Mesendoderm (in vitro differentiated cells): ENCODE data around the gene KIF18A.

ENCODE experiments used
- DNase-seq: peaks from one replicate; pipeline ENCODE4 v3.0.0; 2013
- H2AK5ac ChIP-seq: 2 replicates; pipeline ENCODE4 v1.6.1; 2013; ENCODE audit warnings: low read length, inconsistent platforms
- H2BK120ac ChIP-seq: 2 replicates; pipeline ENCODE4 v1.6.1; 2013; ENCODE audit warnings: low read depth, mild to moderate bottlenecking, low read length, moderate library complexity, mixed read lengths
- H2BK15ac ChIP-seq: replicated peaks from 2 replicates; pipeline ENCODE4 v1.6.1; 2013; ENCODE audit warnings: low read depth, mild to moderate bottlenecking, moderate library complexity
- H2BK5ac ChIP-seq: 2 replicates; pipeline ENCODE4 v1.6.1; 2013; ENCODE audit warnings: low read length, inconsistent platforms
- H3K18ac ChIP-seq: 2 replicates; pipeline ENCODE4 v1.6.1; 2013; ENCODE audit warnings: mild to moderate bottlenecking, low read length, mixed read lengths
- H3K23ac ChIP-seq: one replicate; pipeline ENCODE4 v1.6.1; 2013; ENCODE audit warnings: low read length
- H3K27ac ChIP-seq: 2 replicates; pipeline ENCODE4 v1.5.1; 2013; ENCODE audit warnings: low read depth, mild to moderate bottlenecking, inconsistent platforms, low read length, moderate library complexity
- H3K27me3 ChIP-seq: 2 replicates; pipeline ENCODE4 v1.6.1; 2013; ENCODE audit warnings: low read length, control low read depth, mild to moderate bottlenecking, inconsistent platforms; ENCODE audit not compliant: insufficient read depth, poor library complexity
- H3K36me3 ChIP-seq: 2 replicates; pipeline ENCODE4 v1.6.1; 2013; ENCODE audit warnings: low read length, inconsistent platforms; ENCODE audit not compliant: control insufficient read depth, insufficient read depth
- H3K4ac ChIP-seq: one replicate; pipeline ENCODE4 v1.6.1; 2013; ENCODE audit warnings: low read depth, mild to moderate bottlenecking, low read length, moderate library complexity
- H3K4me1 ChIP-seq: 2 replicates; pipeline ENCODE4 v1.6.1; 2013; ENCODE audit warnings: low read depth, low read length, inconsistent platforms; ENCODE audit not compliant: control insufficient read depth
- H3K4me2 ChIP-seq: 2 replicates; pipeline ENCODE4 v1.6.1; 2013; ENCODE audit warnings: low read length
- H3K4me3 ChIP-seq: 2 replicates; pipeline ENCODE4 v1.5.1; 2013; ENCODE audit warnings: mild to moderate bottlenecking, low read length
- H3K56ac ChIP-seq: one replicate; pipeline ENCODE4 v1.6.1; 2013; ENCODE audit warnings: low read length
- H3K79me1 ChIP-seq: 2 replicates; pipeline ENCODE4 v1.6.1; 2013; ENCODE audit warnings: low read length, inconsistent platforms
- H3K79me2 ChIP-seq: 2 replicates; pipeline ENCODE4 v1.6.1; 2013; ENCODE audit warnings: mild to moderate bottlenecking, low read length; ENCODE audit not compliant: control insufficient read depth, insufficient read depth
- H3K9ac ChIP-seq: 2 replicates; pipeline ENCODE4 v1.6.1; 2013; ENCODE audit warnings: low read length, inconsistent platforms
- H4K5ac ChIP-seq: one replicate; pipeline ENCODE4 v1.6.1; 2013; ENCODE audit warnings: low read length
- H4K8ac ChIP-seq: one replicate; pipeline ENCODE4 v1.6.1; 2013; ENCODE audit warnings: low read depth, mild to moderate bottlenecking, control low read depth, low read length, moderate library complexity
- WGBS: extraction: QIAGEN DNeasy Blood & Tissue Kit; methylation state at CpG from one replicate; pipeline ENCODE4 v1.1.7; 2013; ENCODE audit warnings: low lambda C conversion rate, missing lambda C conversion rate; ENCODE audit not compliant: insufficient coverage; ENCODE audit errors: extremely low coverage; 5-methylcytosine and 5-hydroxymethylcytosine counted together

KIF18A gene

DNA sequence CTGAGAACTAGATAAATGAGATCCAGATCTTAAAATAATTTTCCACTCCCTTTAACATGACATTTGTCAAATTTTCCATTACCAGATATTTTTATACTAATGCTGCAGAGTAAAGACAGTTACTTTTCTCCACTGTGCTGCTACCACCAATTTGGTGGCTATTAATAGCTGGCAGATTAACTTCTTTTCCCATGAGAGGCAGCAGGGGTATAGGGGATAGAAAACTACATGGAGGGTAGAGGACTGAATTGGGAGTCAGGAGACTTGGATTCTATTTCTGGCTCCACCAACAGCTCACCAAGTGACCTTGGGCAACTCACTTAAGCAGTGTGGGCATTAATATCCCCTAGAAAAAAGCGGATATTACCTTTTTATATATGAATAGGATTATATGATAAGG lies 69.2 kb downstream of the KIF18A start:
- H3K56ac ChIP-seq: no peak overlapping the region
- no peaks in the 10 kb centered on the region for H3K79me2 ChIP-seq
- no peak overlapping the region for H3K9ac ChIP-seq
- no peak overlapping the region for H3K18ac ChIP-seq
- no peaks in the 10 kb centered on the region for H3K27me3 ChIP-seq
- H3K79me1 ChIP-seq: no peaks in the 10 kb centered on the region
- no peak for DNase-seq
- H2BK5ac ChIP-seq: no peak overlapping the region
- H2AK5ac ChIP-seq: no peak overlapping the region
- H2BK15ac ChIP-seq: no peak overlapping the region
- no peak overlapping the region for H2BK120ac ChIP-seq
- no peak overlapping the region for H3K4ac ChIP-seq
- H3K4me3 ChIP-seq: no peak overlapping the region
- H4K5ac ChIP-seq: no peak overlapping the region
- peak overlapping the region; percentile 39 for H4K8ac ChIP-seq
- no peak overlapping the region for H3K27ac ChIP-seq
- H3K23ac ChIP-seq: no peak overlapping the region
- H3K36me3 ChIP-seq: no peaks in the 10 kb centered on the region
- H3K4me2 ChIP-seq: no peak overlapping the region
- WGBS: no CpG with 5 or more reads among the region's 1 CpG
- no peaks in the 10 kb centered on the region for H3K4me1 ChIP-seq

GRCh38 chr11:28026634-28027290 lies 81.2 kb downstream of the KIF18A start:
- Histone ChIP-seq H3K4me2 (no peak overlapping the region), H2BK120ac (no peak overlapping the region), H3K36me3 (no peaks in the 10 kb centered on the region), H3K79me2 (no peaks in the 10 kb centered on the region), H4K8ac (no peak overlapping the region), H3K23ac (no peak overlapping the region), H3K79me1 (no peaks in the 10 kb centered on the region), H3K4me1 (no peaks in the 10 kb centered on the region), H3K56ac (no peak overlapping the region), H3K27me3 (no peaks in the 10 kb centered on the region), H3K18ac (no peak overlapping the region), H2AK5ac (no peak overlapping the region), H2BK5ac (no peak overlapping the region), H3K27ac (no peak overlapping the region), H2BK15ac (no peak overlapping the region), H3K4ac (no peak overlapping the region), H3K4me3 (no peak overlapping the region), H3K9ac (no peak overlapping the region), H4K5ac (no peak overlapping the region)
- DNase-seq: no peak
- no CpG with 5 or more reads among the region's 2 CpGs for WGBS

GRCh38 chr11:28017816-28018215 lies 90.1 kb downstream of the KIF18A start:
- Histone ChIP-seq H3K79me2 (no peaks in the 10 kb centered on the region), H3K27me3 (no peaks in the 10 kb centered on the region), H3K36me3 (no peaks in the 10 kb centered on the region), H4K8ac (no peak overlapping the region), H3K56ac (no peak overlapping the region), H3K27ac (no peak overlapping the region), H3K4me3 (no peak overlapping the region), H2BK5ac (no peak overlapping the region), H3K9ac (no peak overlapping the region), H3K18ac (no peak overlapping the region), H3K79me1 (no peaks in the 10 kb centered on the region), H4K5ac (no peak overlapping the region), H3K4me2 (no peak overlapping the region), H3K4ac (no peak overlapping the region), H2BK120ac (no peak overlapping the region), H2AK5ac (no peak overlapping the region), H3K4me1 (no peaks in the 10 kb centered on the region), H2BK15ac (no peak overlapping the region), H3K23ac (no peak overlapping the region)
- WGBS: no CpG with 5 or more reads among the region's 2 CpGs
- no peak for DNase-seq

- Histone ChIP-seq H3K56ac (no peak overlapping the region), H2BK120ac (no peak overlapping the region), H4K8ac (no peak overlapping the region), H3K4me2 (no peak overlapping the region), H3K9ac (no peak overlapping the region), H3K18ac (no peak overlapping the region), H2AK5ac (no peak overlapping the region), H4K5ac (no peak overlapping the region), H2BK5ac (no peak overlapping the region), H3K4me3 (no peak overlapping the region), H3K79me2 (no peaks in the 10 kb centered on the region), H3K79me1 (no peaks in the 10 kb centered on the region), H3K23ac (no peak overlapping the region), H3K36me3 (no peaks in the 10 kb centered on the region), H2BK15ac (no peak overlapping the region), H3K4ac (no peak overlapping the region), H3K27ac (no peak overlapping the region), H3K27me3 (no peaks in the 10 kb centered on the region), H3K4me1 (no peaks in the 10 kb centered on the region)
- no peak for DNase-seq
- no CpG with 5 or more reads among the region's 4 CpGs for WGBS
These were observed 96.1 kb downstream of the KIF18A start for GRCh38 chr11:28011813-28012212.

GRCh38 chr11:28009996-28010395 lies 98.0 kb downstream of the KIF18A start:
- H2AK5ac ChIP-seq: no peak overlapping the region
- no peak overlapping the region for H2BK5ac ChIP-seq
- H4K8ac ChIP-seq: no peak overlapping the region
- no CpG with 5 or more reads among the region's 1 CpG for WGBS
- H3K27me3 ChIP-seq: no peaks in the 10 kb centered on the region
- no peak overlapping the region for H3K4ac ChIP-seq
- no peak overlapping the region for H4K5ac ChIP-seq
- no peaks in the 10 kb centered on the region for H3K36me3 ChIP-seq
- no peak overlapping the region for H2BK15ac ChIP-seq
- H3K56ac ChIP-seq: no peak overlapping the region
- no peak overlapping the region for H3K27ac ChIP-seq
- no peaks in the 10 kb centered on the region for H3K79me1 ChIP-seq
- DNase-seq: no peak
- H3K79me2 ChIP-seq: no peaks in the 10 kb centered on the region
- no peak overlapping the region for H3K18ac ChIP-seq
- no peak overlapping the region for H3K9ac ChIP-seq
- no peak overlapping the region for H3K4me3 ChIP-seq
- H2BK120ac ChIP-seq: no peak overlapping the region
- no peaks in the 10 kb centered on the region for H3K4me1 ChIP-seq
- no peak overlapping the region for H3K4me2 ChIP-seq
- no peak overlapping the region for H3K23ac ChIP-seq

DNA sequence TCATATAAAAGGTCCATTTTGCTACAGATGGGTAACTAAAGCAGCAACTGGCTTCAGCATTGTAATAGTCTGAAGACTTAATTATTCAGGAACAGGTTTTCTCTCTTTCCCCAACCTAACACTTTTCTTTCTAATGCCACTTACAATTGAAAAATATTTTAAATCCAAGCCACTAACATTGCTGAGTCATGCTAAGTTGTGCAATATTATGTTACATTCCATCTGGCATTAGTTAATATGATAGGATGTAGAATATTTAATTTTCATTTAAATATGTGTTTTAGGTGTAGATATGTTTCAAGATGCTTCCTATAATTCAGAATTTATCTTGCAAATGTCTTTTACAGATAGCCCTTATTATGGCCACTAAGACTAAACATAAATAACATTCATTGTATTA lies 98.6 kb downstream of the KIF18A start:
- Histone ChIP-seq H3K4me3 (no peak overlapping the region), H4K8ac (no peak overlapping the region), H3K9ac (no peak overlapping the region), H2AK5ac (no peak overlapping the region), H2BK5ac (no peak overlapping the region), H3K56ac (no peak overlapping the region), H2BK120ac (no peak overlapping the region), H3K23ac (no peak overlapping the region), H3K18ac (no peak overlapping the region), H3K79me1 (no peaks in the 10 kb centered on the region), H3K27me3 (no peaks in the 10 kb centered on the region), H3K4me2 (no peak overlapping the region), H3K4ac (no peak overlapping the region), H3K4me1 (no peaks in the 10 kb centered on the region), H3K27ac (no peak overlapping the region), H2BK15ac (no peak overlapping the region), H4K5ac (no peak overlapping the region), H3K79me2 (no peaks in the 10 kb centered on the region), H3K36me3 (no peaks in the 10 kb centered on the region)
- no peak for DNase-seq
